OCI-LY7 (cell line): Measurements from ENCODE around the gene ANKRD66.

Experiments
- CTCF ChIP-seq: fragments of 200-600 bp; sonication (generic); conservative IDR thresholded peaks from 2 replicates; pipeline ENCODE4 v1.5.1; 2014; ENCODE audit warnings: mild to moderate bottlenecking, antibody characterized with exemption, low read length, moderate library complexity, mixed read lengths
- EZH2phosphoT487 ChIP-seq: fragments of 200-600 bp; sonication (generic); IDR thresholded peaks from 2 replicates; pipeline ENCODE4 v1.6.1; 2018; ENCODE audit warnings: low read depth, borderline replicate concordance, mild to moderate bottlenecking, mixed run types, antibody characterized with exemption, low read length, moderate library complexity, mixed read lengths

- no peak for TF ChIP-seq CTCF
- TF ChIP-seq EZH2phosphoT487: no peak
These were observed 16.7 kb downstream of the ANKRD66 start for GRCh38 chr6:46763466-46763865.
